ENCODE data around the gene TATDN2.

Gene TATDN2

DNA sequence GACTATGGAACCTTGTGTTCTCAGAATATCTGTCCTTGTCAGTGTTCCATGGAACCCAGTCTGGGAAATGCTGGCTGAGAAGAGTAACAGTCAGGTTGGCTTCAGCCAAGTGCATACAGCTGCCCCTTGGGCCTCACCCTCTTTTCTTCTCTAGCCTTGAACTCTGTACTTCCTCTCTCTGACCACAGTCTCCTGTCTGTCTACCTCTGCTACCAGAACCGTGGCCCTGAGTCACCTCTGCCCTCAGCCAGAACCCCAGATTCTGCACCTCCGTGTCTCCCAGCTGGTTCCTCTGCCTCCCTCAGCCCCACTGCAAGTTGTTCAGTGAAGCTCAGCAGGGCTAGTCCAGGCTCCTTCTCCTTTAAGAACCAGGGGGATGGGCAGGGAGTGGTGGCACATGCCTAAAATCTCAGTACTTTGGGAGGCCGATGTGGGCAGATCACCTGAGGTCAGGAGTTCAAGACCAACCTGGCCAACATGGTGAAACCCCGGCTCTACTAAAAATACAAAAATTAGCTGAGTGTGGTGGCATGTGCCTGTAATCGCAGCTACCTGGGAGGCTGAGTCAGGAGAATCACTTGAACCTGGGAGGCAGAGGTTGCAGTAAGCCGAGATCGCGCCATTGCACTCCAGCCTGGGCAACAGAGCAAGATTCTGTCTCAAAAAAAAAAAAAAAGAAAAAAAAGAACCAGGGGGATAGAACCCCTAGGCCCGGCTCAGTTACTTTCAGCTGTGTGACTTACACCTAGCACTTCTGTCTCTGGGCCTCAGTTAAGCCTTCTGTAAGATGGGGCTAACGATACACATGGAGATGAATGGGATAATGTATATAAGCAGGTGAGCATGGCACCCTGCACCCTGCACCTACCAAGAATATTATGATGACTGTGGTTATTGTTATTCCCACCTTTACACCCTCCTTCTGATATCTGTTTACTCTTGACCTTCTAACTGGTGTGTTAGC lies 24.3 kb upstream of the TATDN2 start:
- Histone ChIP-seq H3K4me1 (ENCODE audit: control insufficient read depth in 1 of 2, insufficient read depth in 2 of 2, low read length in 2 of 2) (peaks cover 5 to 6% of the 10 kb centered on the region in 2 donors), H3K4me3 (ENCODE audit: low read depth in 1 of 2, low read length in 2 of 2) (no peak overlapping the region), H3K27ac (ENCODE audit: low read length) (no peak overlapping the region), H3K27me3 (ENCODE audit: low read depth, low read length) (no peaks in the 10 kb centered on the region), H3K36me3 (ENCODE audit: control insufficient read depth in 1 of 2, insufficient read depth in 2 of 2, low read length in 2 of 2) (peaks cover 0 to 11% of the 10 kb centered on the region in 2 donors), H3K9me3 (ENCODE audit: control insufficient read depth in 1 of 2, low read length in 2 of 2) (no peaks in the 10 kb centered on the region)

- no peaks in the 10 kb centered on the region for H3K9me3 ChIP-seq (ENCODE audit: control insufficient read depth in 1 of 2, low read length in 2 of 2)
- no peak overlapping the region for H3K4me3 ChIP-seq (ENCODE audit: low read depth in 1 of 2, low read length in 2 of 2)
- peaks cover 0 to 5% of the 10 kb centered on the region in 2 donors for H3K36me3 ChIP-seq (ENCODE audit: control insufficient read depth in 1 of 2, insufficient read depth in 2 of 2, low read length in 2 of 2)
- H3K27ac ChIP-seq (ENCODE audit: low read length) = peak overlapping the region; percentile 7
- peaks cover 5 to 6% of the 10 kb centered on the region in 2 donors for H3K4me1 ChIP-seq (ENCODE audit: control insufficient read depth in 1 of 2, insufficient read depth in 2 of 2, low read length in 2 of 2)
- no peaks in the 10 kb centered on the region for H3K27me3 ChIP-seq (ENCODE audit: low read depth, low read length)
These were observed 23.2 kb upstream of the TATDN2 start for GRCh38 chr3:10224794-10225665.

DNA sequence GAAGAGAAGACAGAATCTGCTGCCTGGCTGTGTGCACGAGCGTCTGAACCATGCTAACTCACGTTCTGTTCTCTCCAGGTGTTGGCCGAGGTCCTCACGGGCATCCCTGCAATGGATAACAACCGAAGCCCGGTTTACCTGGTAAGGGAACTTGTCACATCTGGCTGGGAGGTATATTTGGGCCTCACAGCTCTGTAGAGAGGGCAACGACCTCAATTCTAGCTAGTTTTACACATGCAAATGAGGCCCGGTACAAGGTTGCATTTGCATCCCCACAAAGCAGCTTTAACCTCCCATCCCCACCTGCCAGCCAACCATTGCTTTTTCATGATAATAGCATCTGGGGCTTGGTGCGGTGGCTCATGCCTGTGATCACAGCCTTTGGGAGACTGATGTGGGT lies 22.0 kb upstream of the TATDN2 start:
- Histone ChIP-seq H3K27me3 (ENCODE audit: low read depth, low read length) (no peaks in the 10 kb centered on the region), H3K27ac (ENCODE audit: low read length) (no peak overlapping the region), H3K36me3 (ENCODE audit: control insufficient read depth in 1 of 2, insufficient read depth in 2 of 2, low read length in 2 of 2) (peaks cover 0 to 4% of the 10 kb centered on the region in 2 donors), H3K4me3 (ENCODE audit: low read depth in 1 of 2, low read length in 2 of 2) (no peak overlapping the region), H3K9me3 (ENCODE audit: control insufficient read depth in 1 of 2, low read length in 2 of 2) (no peaks in the 10 kb centered on the region), H3K4me1 (ENCODE audit: control insufficient read depth in 1 of 2, insufficient read depth in 2 of 2, low read length in 2 of 2) (peaks cover 5 to 6% of the 10 kb centered on the region in 2 donors)

- H3K36me3 ChIP-seq (ENCODE audit: control insufficient read depth in 1 of 2, insufficient read depth in 2 of 2, low read length in 2 of 2) = peaks cover 0 to 2% of the 10 kb centered on the region in 2 donors
- no peak overlapping the region for H3K27ac ChIP-seq (ENCODE audit: low read length)
- no peaks in the 10 kb centered on the region for H3K9me3 ChIP-seq (ENCODE audit: control insufficient read depth in 1 of 2, low read length in 2 of 2)
- peaks cover 5 to 6% of the 10 kb centered on the region in 2 donors for H3K4me1 ChIP-seq (ENCODE audit: control insufficient read depth in 1 of 2, insufficient read depth in 2 of 2, low read length in 2 of 2)
- no peak overlapping the region for H3K4me3 ChIP-seq (ENCODE audit: low read depth in 1 of 2, low read length in 2 of 2)
- no peaks in the 10 kb centered on the region for H3K27me3 ChIP-seq (ENCODE audit: low read depth, low read length)
These were observed 19.9 kb upstream of the TATDN2 start for GRCh38 chr3:10228248-10228950.

- peaks cover 0 to 5% of the 10 kb centered on the region in 2 donors for H3K36me3 ChIP-seq (ENCODE audit: control insufficient read depth in 1 of 2, insufficient read depth in 2 of 2, low read length in 2 of 2)
These were observed 18.7 kb upstream of the TATDN2 start for GRCh38 chr3:10229576-10229975.

DNA sequence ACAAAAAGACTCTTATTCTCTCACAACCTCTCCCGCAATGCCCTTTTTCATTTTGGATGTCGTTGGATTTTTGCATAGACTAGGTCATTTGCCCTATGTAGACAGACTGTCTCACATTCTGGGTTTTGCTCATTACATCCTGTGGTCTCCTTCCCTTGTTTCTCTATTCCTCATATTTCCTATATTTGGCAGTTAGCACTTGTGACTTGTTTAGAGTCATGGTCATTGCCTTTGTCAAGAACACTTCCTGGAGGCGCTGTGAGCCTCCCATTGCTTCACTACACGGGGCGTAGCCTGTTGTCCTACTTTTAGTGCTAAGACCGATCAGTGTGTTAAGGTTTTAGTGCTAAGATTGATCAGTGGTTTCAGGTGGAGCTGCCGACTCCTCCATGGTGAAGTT lies 16.1 kb upstream of the TATDN2 start:
- no peaks in the 10 kb centered on the region for H3K4me1 ChIP-seq (ENCODE audit: control insufficient read depth in 1 of 2, insufficient read depth in 2 of 2, low read length in 2 of 2)
- no peaks in the 10 kb centered on the region for H3K9me3 ChIP-seq (ENCODE audit: control insufficient read depth in 1 of 2, low read length in 2 of 2)
- H3K36me3 ChIP-seq (ENCODE audit: control insufficient read depth in 1 of 2, insufficient read depth in 2 of 2, low read length in 2 of 2) = peaks cover 0 to 19% of the 10 kb centered on the region in 2 donors
- H3K27me3 ChIP-seq (ENCODE audit: low read depth, low read length) = no peaks in the 10 kb centered on the region
- H3K27ac ChIP-seq (ENCODE audit: low read length) = no peak overlapping the region
- no peak overlapping the region for H3K4me3 ChIP-seq (ENCODE audit: low read depth in 1 of 2, low read length in 2 of 2)

More at GRCh38 chr3:10229576-10229975, 18.7 kb upstream of the TATDN2 start:
- Histone ChIP-seq H3K27ac (ENCODE audit: low read length) (no peak overlapping the region), H3K4me3 (ENCODE audit: low read depth in 1 of 2, low read length in 2 of 2) (no peak overlapping the region), H3K9me3 (ENCODE audit: control insufficient read depth in 1 of 2, low read length in 2 of 2) (no peaks in the 10 kb centered on the region), H3K27me3 (ENCODE audit: low read depth, low read length) (no peaks in the 10 kb centered on the region), H3K4me1 (ENCODE audit: control insufficient read depth in 1 of 2, insufficient read depth in 2 of 2, low read length in 2 of 2) (peaks cover 5 to 6% of the 10 kb centered on the region in 2 donors)

DNA sequence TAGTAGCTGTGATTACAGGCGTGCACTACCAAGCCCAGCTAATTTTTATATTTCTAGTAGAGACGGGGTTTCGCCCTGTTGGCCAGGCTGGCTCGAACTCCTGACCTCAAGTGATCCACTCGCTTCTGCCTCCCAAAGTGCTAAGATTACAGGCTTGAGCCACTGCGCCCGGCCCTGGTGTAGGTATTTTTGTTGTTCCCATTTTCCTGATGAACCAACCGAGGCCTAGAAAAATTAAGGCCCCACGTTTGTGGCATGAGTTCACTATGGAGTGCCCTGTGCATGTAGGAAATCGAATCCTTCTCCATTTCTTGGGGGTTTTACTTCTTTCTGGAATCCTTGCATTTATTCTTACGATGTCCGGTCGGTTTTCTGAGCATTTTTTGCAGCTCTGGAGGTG lies 14.3 kb upstream of the TATDN2 start:
- H3K36me3 ChIP-seq (ENCODE audit: control insufficient read depth in 1 of 2, insufficient read depth in 2 of 2, low read length in 2 of 2) = peaks cover 0 to 27% of the 10 kb centered on the region in 2 donors
- H3K9me3 ChIP-seq (ENCODE audit: control insufficient read depth in 1 of 2, low read length in 2 of 2) = no peaks in the 10 kb centered on the region
- no peaks in the 10 kb centered on the region for H3K27me3 ChIP-seq (ENCODE audit: low read depth, low read length)
- no peak overlapping the region for H3K27ac ChIP-seq (ENCODE audit: low read length)
- H3K4me3 ChIP-seq (ENCODE audit: low read depth in 1 of 2, low read length in 2 of 2) = no peak overlapping the region
- no peaks in the 10 kb centered on the region for H3K4me1 ChIP-seq (ENCODE audit: control insufficient read depth in 1 of 2, insufficient read depth in 2 of 2, low read length in 2 of 2)

DNA sequence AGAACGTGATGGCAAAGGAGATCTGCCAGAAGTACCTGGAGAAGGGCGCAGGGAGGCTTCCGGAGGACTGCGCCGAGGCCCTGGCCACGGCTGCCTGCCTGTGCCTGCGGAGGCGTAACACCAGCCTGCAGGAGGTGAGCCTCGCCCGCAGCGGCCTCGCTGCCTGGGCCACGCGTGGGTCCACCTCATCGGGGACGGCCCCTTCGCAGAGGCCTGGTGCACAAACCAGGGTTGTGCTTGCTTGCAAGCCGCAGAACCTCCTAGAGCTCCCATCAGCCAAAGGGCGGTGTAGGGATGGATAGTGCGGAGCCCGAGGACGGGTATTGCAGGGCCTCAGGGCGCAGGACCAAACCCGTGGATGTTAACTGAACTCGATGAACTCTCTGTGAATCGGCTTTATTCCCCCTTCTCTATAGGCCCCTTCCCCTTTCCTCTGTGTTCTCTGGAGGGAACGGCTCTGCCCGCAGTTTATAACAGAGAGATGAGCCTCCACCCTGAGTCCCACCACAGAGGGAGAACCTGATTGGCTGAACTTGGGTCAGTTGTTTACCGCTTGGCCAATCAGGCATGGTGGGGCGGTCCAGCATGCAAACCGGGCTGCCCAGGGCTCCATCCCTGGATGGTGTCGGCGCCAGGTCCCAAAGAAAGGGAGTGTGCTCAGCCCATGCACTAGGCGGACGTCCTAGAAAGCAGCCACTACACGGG lies 13.6 kb upstream of the TATDN2 start:
- Histone ChIP-seq H3K27ac (ENCODE audit: low read length) (no peak overlapping the region), H3K27me3 (ENCODE audit: low read depth, low read length) (no peaks in the 10 kb centered on the region), H3K9me3 (ENCODE audit: control insufficient read depth in 1 of 2, low read length in 2 of 2) (no peaks in the 10 kb centered on the region), H3K4me3 (ENCODE audit: low read depth in 1 of 2, low read length in 2 of 2) (no peak overlapping the region), H3K4me1 (ENCODE audit: control insufficient read depth in 1 of 2, insufficient read depth in 2 of 2, low read length in 2 of 2) (no peaks in the 10 kb centered on the region), H3K36me3 (ENCODE audit: control insufficient read depth in 1 of 2, insufficient read depth in 2 of 2, low read length in 2 of 2) (peaks cover 0 to 27% of the 10 kb centered on the region in 2 donors)

- Histone ChIP-seq H3K27me3 (ENCODE audit: low read depth, low read length) (no peaks in the 10 kb centered on the region), H3K4me1 (ENCODE audit: control insufficient read depth in 1 of 2, insufficient read depth in 2 of 2, low read length in 2 of 2) (no peaks in the 10 kb centered on the region), H3K4me3 (ENCODE audit: low read depth in 1 of 2, low read length in 2 of 2) (no peak overlapping the region), H3K9me3 (ENCODE audit: control insufficient read depth in 1 of 2, low read length in 2 of 2) (no peaks in the 10 kb centered on the region), H3K27ac (ENCODE audit: low read length) (no peak overlapping the region), H3K36me3 (ENCODE audit: control insufficient read depth in 1 of 2, insufficient read depth in 2 of 2, low read length in 2 of 2) (peaks cover 0 to 27% of the 10 kb centered on the region in 2 donors)
These were observed 12.7 kb upstream of the TATDN2 start for GRCh38 chr3:10235551-10235950.

GRCh38 chr3:10238345-10239183 lies 9.7 kb upstream of the TATDN2 start:
- Histone ChIP-seq H3K4me1 (ENCODE audit: control insufficient read depth in 1 of 2, insufficient read depth in 2 of 2, low read length in 2 of 2) (no peaks in the 10 kb centered on the region), H3K36me3 (ENCODE audit: control insufficient read depth in 1 of 2, insufficient read depth in 2 of 2, low read length in 2 of 2) (peaks cover 0 to 33% of the 10 kb centered on the region in 2 donors), H3K27me3 (ENCODE audit: low read depth, low read length) (no peaks in the 10 kb centered on the region), H3K4me3 (ENCODE audit: low read depth in 1 of 2, low read length in 2 of 2) (no peak overlapping the region), H3K9me3 (ENCODE audit: control insufficient read depth in 1 of 2, low read length in 2 of 2) (no peaks in the 10 kb centered on the region), H3K27ac (ENCODE audit: low read length) (no peak overlapping the region)

All from muscle layer of duodenum (tissue), 2 donors.